Hepatocyte (in vitro differentiated cells): ENCODE data around the gene ANKRD7. TPM values are rescaled to one million over a fixed set of nuclear protein-coding genes. Genes with fewer than 3 reads are reported as not detected.

Source experiments
- DNase-seq: peaks from one replicate; pipeline ENCODE4 v3.0.0-alpha.2; 2016; ENCODE audit warnings: low spot score
- H2AFZ ChIP-seq: fragments of 200-600 bp; sonication (generic); 2 replicates; pipeline ENCODE4 v1.6.0; 2016; ENCODE audit warnings: antibody characterized with exemption, mild to moderate bottlenecking
- H3K27ac ChIP-seq: fragments of 200-600 bp; sonication (generic); 2 replicates; pipeline ENCODE4 v1.5.1; 2016; ENCODE audit warnings: mild to moderate bottlenecking
- H3K27me3 ChIP-seq: fragments of 200-600 bp; sonication (generic); 2 replicates; pipeline ENCODE4 v1.6.1; 2016
- H3K36me3 ChIP-seq: fragments of 200-600 bp; sonication (generic); replicated peaks from 2 replicates; pipeline ENCODE4 v1.5.1; 2016; ENCODE audit warnings: low read depth; ENCODE audit not compliant: insufficient read depth
- H3K4me1 ChIP-seq: fragments of 200-600 bp; sonication (generic); 2 replicates; pipeline ENCODE4 v1.5.1; 2016; ENCODE audit warnings: mild to moderate bottlenecking, moderate library complexity; ENCODE audit not compliant: insufficient read depth
- H3K4me2 ChIP-seq: fragments of 200-600 bp; sonication (generic); 2 replicates; pipeline ENCODE4 v1.6.0; 2016
- H3K4me3 ChIP-seq: fragments of 200-600 bp; sonication (generic); 2 replicates; pipeline ENCODE4 v1.5.1; 2016; ENCODE audit warnings: mild to moderate bottlenecking
- H3K79me2 ChIP-seq: fragments of 200-600 bp; sonication (generic); 2 replicates; pipeline ENCODE4 v1.6.0; 2017; ENCODE audit warnings: mild to moderate bottlenecking
- H3K9me2 ChIP-seq: fragments of 200-600 bp; sonication (generic); replicated peaks from 2 replicates; pipeline ENCODE4 v1.6.0; 2017; ENCODE audit warnings: mild to moderate bottlenecking; ENCODE audit not compliant: insufficient read depth
- H3K9me3 ChIP-seq: fragments of 200-600 bp; sonication (generic); 2 replicates; pipeline ENCODE4 v1.5.1; 2016; ENCODE audit warnings: low read depth, mild to moderate bottlenecking
- H4K20me1 ChIP-seq: fragments of 200-600 bp; sonication (generic); 2 replicates; pipeline ENCODE4 v1.6.0; 2016; ENCODE audit warnings: mild to moderate bottlenecking; ENCODE audit not compliant: insufficient read depth, poor library complexity, severe bottlenecking
- CTCF ChIP-seq: fragments of 200-600 bp; sonication (generic); IDR thresholded peaks from 2 replicates; pipeline ENCODE4 v1.5.1; 2016; ENCODE audit warnings: antibody characterized with exemption, mild to moderate bottlenecking; ENCODE audit not compliant: poor library complexity
- EZH2 ChIP-seq: fragments of 200-600 bp; sonication (generic); IDR thresholded peaks from 2 replicates; pipeline ENCODE4 v1.6.1; 2016; ENCODE audit warnings: antibody characterized with exemption, mild to moderate bottlenecking, borderline replicate concordance
- EZH2phosphoT487 ChIP-seq: fragments of 200-600 bp; sonication (generic); IDR thresholded peaks from one replicate; pipeline ENCODE4 v1.6.1; 2018; ENCODE audit warnings: antibody characterized with exemption, mild to moderate bottlenecking, low read depth, moderate library complexity; ENCODE audit not compliant: unreplicated experiment, severe bottlenecking
- WGBS: methylation state at CpG from one replicate; pipeline ENCODE4 v1.1.6; 2016; ENCODE audit warnings: low lambda C conversion rate; ENCODE audit errors: missing lambda C conversion rate; 5-methylcytosine and 5-hydroxymethylcytosine counted together
- polyA plus RNA-seq: library from polyadenylated mRNA; unstranded; fragments of >200 nt; fragmentation: Nextera tagmentation; extraction: Ambion mirVana; gene quantifications from 2 replicates; pipeline ENCODE4 v1.2.1, GENCODE V29; 2016
- total RNA-seq: library from RNA; depleted of rRNA; stranded (reverse); fragments of >200 nt; gene quantifications from 2 replicates; pipeline ENCODE4 v1.2.3, GENCODE V29; 2014

The ANKRD7 gene
- total and polyA plus RNA-seq, 2 experiments from 2014 or later, result 0.10 to 0.34 TPM

GRCh38 chr7:118195837-118196474 lies 28.5 kb upstream of the ANKRD7 start:
- no peaks in the 10 kb centered on the region for H3K4me1 ChIP-seq
- WGBS, result 55% methylated on average over 6 of the region's 6 CpGs

DNA sequence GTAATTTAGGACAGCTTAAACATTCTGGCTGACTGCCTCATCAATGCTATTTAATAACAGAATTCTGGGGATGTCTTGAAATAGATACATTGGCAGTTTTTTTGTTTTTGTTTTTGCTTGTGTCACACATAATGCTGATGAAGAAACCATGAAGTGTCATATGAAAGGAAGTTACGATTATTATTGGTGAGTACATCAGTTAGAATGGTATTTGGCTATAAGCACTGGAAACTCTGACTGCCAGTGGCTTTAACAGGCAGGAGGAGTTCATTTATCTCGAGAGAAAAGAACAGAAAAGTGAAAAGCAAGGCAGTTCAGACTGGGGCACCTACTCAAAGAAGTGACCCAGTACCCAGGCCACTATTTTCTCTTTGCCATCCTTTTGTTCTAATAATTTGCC lies 22.4 kb upstream of the ANKRD7 start:
- no peaks in the 10 kb centered on the region for H3K9me3 ChIP-seq
- no peaks in the 10 kb centered on the region for H4K20me1 ChIP-seq
- DNase-seq, result no peak
- no peaks in the 10 kb centered on the region for H3K9me2 ChIP-seq
- H3K79me2 ChIP-seq, result no peaks in the 10 kb centered on the region
- TF ChIP-seq EZH2 (no peak), EZH2phosphoT487 (no peak), CTCF (no peak)
- H3K4me2 ChIP-seq, result no peak overlapping the region
- H3K27me3 ChIP-seq, result no peaks in the 10 kb centered on the region
- H3K4me3 ChIP-seq, result no peak overlapping the region
- H3K4me1 ChIP-seq, result no peaks in the 10 kb centered on the region
- WGBS, result 76% methylated on average over 2 of the region's 2 CpGs
- H3K27ac ChIP-seq, result peak overlapping the region; percentile 41
- H3K36me3 ChIP-seq, result no peaks in the 10 kb centered on the region
- H2AFZ ChIP-seq, result no peak overlapping the region

More at GRCh38 chr7:118195837-118196474, 28.5 kb upstream of the ANKRD7 start:
- no peaks in the 10 kb centered on the region for H3K79me2 ChIP-seq
- no peak overlapping the region for H3K4me2 ChIP-seq
- H4K20me1 ChIP-seq, result no peaks in the 10 kb centered on the region
- no peaks in the 10 kb centered on the region for H3K9me2 ChIP-seq
- no peak overlapping the region for H2AFZ ChIP-seq
- no peak overlapping the region for H3K27ac ChIP-seq
- H3K27me3 ChIP-seq, result no peaks in the 10 kb centered on the region
- TF ChIP-seq EZH2phosphoT487 (no peak), CTCF (peak; percentile 66)
- no peaks in the 10 kb centered on the region for H3K36me3 ChIP-seq
- peak; percentile 85 for DNase-seq
- H3K4me3 ChIP-seq, result no peak overlapping the region
- H3K9me3 ChIP-seq, result no peaks in the 10 kb centered on the region

- no peak overlapping the region for H3K27ac ChIP-seq
- DNase-seq, result no peak
- no peak overlapping the region for H2AFZ ChIP-seq
Observed at GRCh38 chr7:118214051-118214832, 10.3 kb upstream of the ANKRD7 start.

More at GRCh38 chr7:118214051-118214832, 10.3 kb upstream of the ANKRD7 start:
- Histone ChIP-seq H3K4me1 (no peaks in the 10 kb centered on the region), H3K9me2 (no peaks in the 10 kb centered on the region), H3K27me3 (no peaks in the 10 kb centered on the region), H3K4me2 (no peak overlapping the region), H4K20me1 (no peaks in the 10 kb centered on the region), H3K36me3 (no peaks in the 10 kb centered on the region), H3K9me3 (no peaks in the 10 kb centered on the region), H3K4me3 (no peak overlapping the region), H3K79me2 (no peaks in the 10 kb centered on the region)
- no peak for TF ChIP-seq EZH2
- no peak for TF ChIP-seq CTCF
- TF ChIP-seq EZH2phosphoT487, result no peak
- WGBS, result 95% methylated on average over 49 of the region's 49 CpGs
